Left hindlimb (tissue), 1 donor: Measurements from ENCODE around the gene PDE3A.
"Not testable (repeated sequence)": the region's sequence is repeated elsewhere in the genome, so short reads cannot be mapped to it uniquely, and the experiment has no call there.

Experiments used
- DNase-seq: peaks from one replicate; pipeline ENCODE4 v3.0.0-alpha.2; 2018

Gene PDE3A

DNA sequence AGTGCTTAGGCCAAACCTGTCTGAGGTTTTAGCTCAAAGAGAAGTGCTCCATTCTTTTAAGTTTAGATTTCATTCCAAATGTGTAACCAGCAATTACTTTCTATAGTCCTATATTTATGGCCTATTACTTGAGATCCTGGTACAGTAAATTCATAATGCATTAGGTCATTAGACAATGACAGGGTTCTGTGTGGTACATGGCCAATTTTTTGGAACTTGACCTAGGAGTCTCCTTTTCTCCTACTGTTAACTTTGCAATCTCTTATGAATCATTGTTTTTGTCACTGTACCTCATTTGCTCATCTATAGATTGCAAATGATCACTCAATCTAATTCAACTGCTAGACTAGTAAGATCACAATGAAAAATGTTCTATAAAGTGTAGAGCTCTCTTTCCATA is 136.7 kb downstream of the PDE3A start:
- DNase-seq, result no peak

DNA sequence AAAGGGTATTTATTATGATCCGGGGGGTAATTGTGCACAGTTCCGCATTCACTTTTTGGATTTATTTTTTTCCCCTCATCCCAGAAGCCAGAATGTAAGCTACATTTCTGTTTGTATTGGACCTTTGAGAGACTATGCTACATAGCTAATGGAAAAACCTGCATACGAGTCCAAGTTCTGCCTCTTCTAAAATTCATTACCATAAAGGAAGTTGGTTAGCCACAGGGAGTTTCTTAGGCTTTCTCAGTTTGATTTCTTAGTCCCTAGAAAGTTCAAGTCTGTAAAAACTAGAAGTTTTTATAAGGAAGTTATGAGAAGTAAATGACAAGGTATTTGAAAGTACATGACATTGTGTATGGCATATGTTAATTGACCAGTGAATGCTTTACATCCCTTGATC is 138.7 kb downstream of the PDE3A start:
- DNase-seq, result no peak

GRCh38 chr12:20507711-20508110 is 139.4 kb downstream of the PDE3A start:
- DNase-seq, result no peak

- no peak for DNase-seq
These were observed 140.0 kb downstream of the PDE3A start for GRCh38 chr12:20508359-20508758.

- no peak for DNase-seq
These were observed 140.6 kb downstream of the PDE3A start for GRCh38 chr12:20508962-20509361.

DNA sequence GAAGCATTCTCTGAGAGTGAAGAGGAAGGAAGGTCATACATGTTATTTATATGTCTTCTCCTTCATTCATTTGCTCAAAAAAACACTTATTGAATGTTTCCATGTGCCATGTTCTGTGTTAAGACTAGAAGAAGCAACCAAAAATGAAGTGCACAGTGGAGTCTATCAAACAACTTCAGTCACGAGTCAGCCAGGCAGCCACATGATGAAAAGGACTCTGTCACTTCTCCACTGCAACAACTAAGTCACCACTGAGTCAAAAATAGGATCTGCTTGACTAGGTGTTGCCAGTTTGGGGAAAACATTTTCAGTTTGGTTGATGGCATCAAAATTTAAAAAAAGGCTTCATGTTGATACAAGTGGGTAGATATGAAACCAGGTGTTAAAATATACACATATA is 142.5 kb downstream of the PDE3A start:
- DNase-seq, result no peak

GRCh38 chr12:20513189-20513588 is 144.9 kb downstream of the PDE3A start:
- no peak for DNase-seq

GRCh38 chr12:20514598-20514997 is 146.3 kb downstream of the PDE3A start:
- DNase-seq, result no peak

GRCh38 chr12:20520532-20520931 is 152.2 kb downstream of the PDE3A start:
- DNase-seq, result peak; percentile 42

DNA sequence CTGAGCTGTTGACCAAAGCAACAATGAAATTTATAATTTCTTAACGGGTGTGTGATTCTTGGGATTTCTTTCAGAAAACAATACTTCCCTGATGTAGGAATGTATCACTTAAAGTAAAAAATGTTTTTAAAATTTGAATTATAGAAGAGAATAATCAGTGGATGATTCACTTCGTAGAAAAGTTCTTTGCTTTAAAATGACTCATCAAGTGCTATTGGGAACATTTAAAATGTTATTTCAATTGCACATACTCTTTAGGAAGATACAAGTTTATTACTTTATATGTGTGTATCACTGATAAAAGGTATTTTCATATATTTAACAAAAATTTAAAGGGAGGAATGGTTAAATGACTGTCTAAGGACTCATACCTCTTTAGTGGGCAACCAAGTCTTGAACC is 155.3 kb downstream of the PDE3A start:
- no peak for DNase-seq

DNA sequence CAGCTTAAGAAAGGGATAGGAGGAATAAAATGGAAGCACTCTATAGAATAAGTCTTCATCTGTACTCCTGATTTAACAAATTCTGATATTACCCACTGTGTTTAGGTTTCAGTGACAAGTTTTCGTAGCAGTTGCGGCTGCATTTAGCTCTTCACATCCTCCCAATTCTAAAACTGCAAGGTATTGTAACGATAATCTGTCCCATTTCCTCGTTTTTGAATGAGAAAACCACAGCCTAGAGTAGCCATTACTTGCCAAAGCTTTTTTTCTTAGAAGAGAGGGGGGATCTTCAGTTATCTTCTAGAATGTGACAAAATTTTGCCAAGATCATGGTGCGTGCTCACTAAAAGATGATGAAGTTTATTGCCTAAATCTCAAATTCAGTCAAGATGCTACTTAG is 155.8 kb downstream of the PDE3A start:
- no peak for DNase-seq

- no peak for DNase-seq
These were observed 156.8 kb downstream of the PDE3A start for GRCh38 chr12:20525064-20525610.

- no peak for DNase-seq
These were observed 159.3 kb downstream of the PDE3A start for GRCh38 chr12:20527417-20528163.

DNA sequence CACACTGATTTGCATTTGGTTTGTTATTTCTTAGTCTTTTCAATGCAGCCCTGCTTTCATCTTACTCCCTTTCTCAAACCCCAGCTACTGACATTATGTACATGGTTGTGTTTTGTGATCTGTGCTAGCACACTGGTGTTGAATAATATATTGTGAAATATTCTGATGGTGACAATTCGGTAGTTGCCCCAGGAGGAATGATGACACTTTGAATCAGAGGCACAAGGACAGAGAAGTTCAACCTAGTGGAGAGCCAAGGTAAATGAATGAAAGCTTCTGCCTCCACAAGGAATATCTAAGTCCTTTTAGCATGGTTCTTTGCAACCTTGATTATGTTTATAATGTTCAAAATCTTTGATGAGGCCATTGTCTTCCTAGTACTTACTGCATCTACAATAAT is 159.9 kb downstream of the PDE3A start:
- DNase-seq, result no peak

GRCh38 chr12:20546267-20546666 is 177.9 kb downstream of the PDE3A start:
- DNase-seq, result no peak

- no peak for DNase-seq
These were observed 179.7 kb downstream of the PDE3A start for GRCh38 chr12:20547816-20548575.

- DNase-seq, result no peak
These were observed 180.3 kb downstream of the PDE3A start for GRCh38 chr12:20548611-20549010.

DNA sequence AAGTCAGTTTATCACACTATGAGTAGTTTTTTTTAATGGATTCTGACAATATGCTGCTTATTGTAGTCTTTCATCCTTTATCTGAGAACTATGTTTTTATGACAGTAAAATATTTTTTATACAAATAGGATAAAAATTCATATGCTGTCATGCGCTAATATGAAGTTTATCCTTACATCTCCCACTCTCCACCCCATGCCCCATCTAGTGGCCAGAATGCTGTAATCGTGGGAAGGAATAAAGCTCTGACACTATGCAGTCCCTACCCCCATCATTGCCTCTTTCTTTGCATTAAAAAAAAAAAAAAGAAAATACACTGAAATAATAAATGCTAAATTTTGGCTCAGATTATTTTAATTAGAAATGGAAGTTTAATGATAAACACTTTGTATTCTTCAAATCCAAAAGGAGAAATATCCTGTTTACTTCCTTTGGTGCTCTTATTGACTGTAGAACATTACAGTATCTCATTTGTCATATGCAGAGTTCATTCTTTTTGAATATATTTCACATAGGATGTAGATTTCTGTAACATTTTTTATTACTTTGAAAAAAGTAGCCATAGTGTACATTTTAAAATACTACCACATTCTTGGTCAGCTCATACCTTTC is 180.9 kb downstream of the PDE3A start:
- peak; percentile 44 for DNase-seq

DNA sequence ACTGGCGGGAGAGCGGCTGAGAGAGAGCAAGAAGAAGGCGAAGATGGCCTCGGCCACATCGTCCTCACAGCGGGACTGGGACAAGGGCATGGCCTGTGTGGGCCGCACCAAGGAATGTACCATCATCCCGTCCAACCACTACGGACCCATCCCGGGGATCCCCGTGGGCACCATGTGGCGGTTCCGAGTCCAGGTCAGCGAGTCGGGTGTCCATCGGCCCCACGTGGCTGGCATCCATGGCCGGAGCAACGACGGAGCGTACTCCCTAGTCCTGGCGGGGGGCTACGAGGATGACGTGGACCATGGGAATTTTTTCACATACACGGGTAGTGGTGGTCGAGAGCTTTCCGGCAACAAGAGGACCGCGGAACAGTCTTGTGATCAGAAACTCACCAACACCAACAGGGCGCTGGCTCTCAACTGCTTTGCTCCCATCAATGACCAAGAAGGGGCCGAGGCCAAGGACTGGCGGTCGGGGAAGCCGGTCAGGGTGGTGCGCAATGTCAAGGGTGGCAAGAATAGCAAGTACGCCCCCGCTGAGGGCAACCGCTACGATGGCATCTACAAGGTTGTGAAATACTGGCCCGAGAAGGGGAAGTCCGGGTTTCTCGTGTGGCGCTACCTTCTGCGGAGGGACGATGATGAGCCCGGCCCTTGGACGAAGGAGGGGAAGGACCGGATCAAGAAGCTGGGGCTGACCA is 183.6 kb downstream of the PDE3A start:
- peak; percentile 23 for DNase-seq

GRCh38 chr12:20552586-20552985 is 184.2 kb downstream of the PDE3A start:
- DNase-seq, result not testable (repeated sequence)

GRCh38 chr12:20555015-20555414 is 186.7 kb downstream of the PDE3A start:
- no peak for DNase-seq

DNA sequence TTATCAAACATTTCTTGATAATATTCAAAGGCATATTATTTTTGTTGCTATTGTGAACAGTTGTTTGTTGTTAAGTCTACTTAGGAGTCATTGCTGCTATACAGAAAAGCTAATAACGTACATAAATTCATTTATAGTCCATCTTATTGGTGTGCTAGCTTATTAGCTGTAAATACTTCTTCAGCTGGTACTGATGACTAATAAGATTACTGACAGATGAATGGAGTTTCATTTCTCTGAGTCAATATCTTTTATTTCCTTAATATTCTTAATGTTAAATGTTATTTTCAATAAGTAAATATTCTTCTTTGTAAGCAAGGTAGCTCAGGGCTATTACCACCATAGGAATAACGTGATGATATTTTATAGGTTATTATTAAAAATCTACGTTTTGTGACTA is 187.4 kb downstream of the PDE3A start:
- DNase-seq, result no peak

- DNase-seq, result no peak
These were observed 188.8 kb downstream of the PDE3A start for GRCh38 chr12:20557096-20557495.
